Measurements from ENCODE around the gene METTL24.
"Not testable (repeated sequence)": the region's sequence is repeated elsewhere in the genome, so short reads cannot be mapped to it uniquely, and the experiment has no call there.

METTL24 gene

DNA sequence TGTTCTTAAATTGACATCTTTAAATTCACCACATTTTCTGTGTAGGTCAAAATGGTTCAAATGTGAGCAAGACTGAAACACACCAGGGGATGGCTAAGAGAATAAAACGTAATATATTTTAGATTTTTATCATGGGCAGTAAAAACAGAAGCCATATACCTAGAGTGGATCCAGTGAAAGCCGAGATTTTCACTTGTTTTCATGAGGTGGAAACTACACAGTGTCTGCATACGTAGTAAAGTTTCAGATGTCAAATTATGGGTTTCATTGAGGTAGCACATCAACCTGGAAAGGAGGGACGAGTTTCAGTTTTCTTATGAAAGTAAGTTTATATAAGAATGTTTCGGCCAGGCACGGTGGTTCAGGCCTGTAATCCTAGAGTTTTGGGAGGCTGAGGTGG is 25.9 kb downstream of the METTL24 start:
- no peak for DNase-seq

DNA sequence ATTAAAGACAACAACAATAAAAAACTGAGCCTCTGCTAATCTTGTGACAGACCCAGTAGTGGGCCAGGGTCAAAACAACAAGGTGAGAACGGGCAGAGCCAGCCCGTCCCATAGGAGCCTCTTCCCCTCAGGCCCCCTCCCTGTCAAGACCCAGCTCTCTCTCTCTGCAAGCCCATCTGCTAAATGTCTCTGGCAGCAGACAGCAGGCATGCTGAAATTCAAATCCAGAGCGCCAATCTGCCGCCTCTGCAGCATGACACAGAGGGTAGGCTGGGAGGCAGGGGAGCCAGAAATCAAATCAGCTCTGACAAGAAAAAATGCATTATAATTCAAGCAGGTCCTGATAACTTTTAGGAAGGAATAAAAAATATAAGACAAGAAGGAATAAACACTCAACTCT is 26.3 kb downstream of the METTL24 start:
- DNase-seq, result no peak

DNA sequence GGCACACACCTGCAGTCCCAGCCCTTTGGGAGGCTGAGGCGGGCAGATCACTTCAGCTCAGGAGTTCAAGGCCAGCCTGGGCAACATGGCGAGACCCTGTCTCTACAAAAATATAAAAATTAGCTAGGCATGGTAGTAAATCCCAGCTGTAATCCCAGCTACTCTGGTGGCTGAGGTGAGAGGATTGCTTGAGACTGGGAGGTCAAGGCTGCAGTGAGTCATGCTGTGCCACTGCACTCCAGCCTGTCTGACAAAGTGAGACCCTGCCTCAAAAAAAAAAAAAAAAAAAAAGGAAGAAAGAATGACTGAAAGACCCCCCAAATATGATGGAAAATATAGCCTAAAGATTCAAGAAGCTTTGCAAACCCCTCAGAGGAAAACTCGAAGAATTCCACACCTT is 26.8 kb downstream of the METTL24 start:
- no peak for DNase-seq

DNA sequence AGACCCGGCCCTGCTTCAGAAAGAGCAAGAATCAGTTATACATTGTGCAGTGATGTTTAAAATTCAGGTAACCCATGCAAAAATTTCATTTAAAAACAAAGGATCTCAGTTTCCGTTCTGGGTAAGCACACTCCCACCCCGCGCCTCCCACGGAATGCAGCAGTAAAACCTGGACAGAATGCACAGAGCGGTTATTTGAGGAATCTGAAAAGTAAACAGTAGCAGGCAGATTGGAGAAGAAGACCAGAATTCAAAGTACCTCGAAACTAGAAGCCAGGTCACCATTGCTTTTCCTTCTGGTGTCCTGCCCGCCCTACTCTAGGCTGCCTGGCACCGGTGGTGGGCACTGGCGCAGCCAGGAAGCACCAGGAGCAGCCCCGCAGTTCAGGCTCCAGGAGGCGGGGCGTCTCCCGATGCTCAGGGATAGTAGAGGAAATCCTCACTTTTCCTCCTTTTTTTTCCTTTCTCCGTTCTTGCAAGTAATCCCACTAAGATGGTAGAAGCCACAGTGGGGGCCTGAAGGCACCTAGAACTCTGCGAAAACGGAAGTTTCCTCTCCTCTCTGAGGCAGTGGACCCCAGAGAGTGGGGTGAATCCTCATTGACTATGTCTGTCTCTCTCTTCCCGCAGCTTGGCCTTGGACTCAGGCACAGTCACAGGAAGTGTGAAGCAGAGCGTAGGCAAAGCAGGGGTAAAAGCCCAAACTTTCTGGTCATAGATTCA is 28.3 kb downstream of the METTL24 start:
- no peak for DNase-seq

DNA sequence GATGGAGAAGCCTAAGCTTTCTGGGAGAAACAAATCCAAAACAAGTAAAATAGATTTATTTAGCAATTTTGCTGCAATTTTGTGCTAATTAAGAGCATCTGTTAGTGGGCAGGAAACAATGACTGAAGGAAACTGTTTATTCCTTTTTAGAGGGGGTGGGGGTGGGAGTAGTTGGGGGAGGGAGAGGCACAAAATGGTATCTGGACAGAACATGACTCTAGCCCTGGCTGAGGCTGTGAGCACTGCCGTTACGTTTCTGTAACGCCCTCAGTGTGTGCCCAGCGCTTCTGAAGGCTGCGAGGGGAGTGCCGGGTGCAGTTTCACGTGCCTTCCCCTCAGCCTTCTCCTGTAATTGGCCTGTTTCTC is 28.8 kb downstream of the METTL24 start:
- no peak for DNase-seq

DNA sequence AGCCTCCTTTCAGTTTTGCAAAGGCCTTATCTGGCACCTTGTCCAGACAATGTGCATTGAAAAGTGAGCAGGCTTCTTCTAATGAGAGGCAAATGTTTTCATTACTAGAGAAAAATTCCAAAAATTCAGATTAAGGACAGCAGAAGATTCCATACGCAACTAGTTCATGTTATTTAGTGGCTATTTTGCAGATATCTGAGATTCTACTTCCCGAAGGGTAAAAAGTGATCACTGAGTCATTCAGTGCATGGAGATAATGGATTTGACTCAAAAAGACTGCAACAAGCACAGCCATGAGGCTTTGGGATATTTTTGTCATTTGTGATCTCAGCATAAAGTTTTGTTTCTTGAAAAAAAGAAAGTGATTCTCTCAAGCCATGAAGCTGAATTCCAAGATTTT is 29.9 kb downstream of the METTL24 start:
- no peak for DNase-seq

DNA sequence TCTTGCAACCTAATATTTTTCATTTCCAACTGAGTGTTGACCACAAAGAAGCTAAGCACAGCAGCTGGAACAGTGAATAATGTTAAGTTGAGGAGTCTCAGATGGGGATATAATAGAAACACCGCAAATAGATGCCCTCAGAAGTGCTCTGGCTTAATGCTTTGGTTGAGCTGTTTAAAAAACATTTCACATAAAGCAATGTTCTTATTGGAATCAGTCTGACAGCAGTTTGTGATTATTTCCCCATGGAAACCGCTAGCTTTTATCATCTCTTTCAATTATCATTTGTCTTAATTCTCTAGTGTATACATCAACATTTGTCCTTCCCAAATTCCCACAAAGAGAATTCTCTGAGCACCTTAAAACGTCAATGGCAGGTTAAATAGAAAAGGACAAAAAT is 30.8 kb downstream of the METTL24 start:
- no peak for DNase-seq

DNA sequence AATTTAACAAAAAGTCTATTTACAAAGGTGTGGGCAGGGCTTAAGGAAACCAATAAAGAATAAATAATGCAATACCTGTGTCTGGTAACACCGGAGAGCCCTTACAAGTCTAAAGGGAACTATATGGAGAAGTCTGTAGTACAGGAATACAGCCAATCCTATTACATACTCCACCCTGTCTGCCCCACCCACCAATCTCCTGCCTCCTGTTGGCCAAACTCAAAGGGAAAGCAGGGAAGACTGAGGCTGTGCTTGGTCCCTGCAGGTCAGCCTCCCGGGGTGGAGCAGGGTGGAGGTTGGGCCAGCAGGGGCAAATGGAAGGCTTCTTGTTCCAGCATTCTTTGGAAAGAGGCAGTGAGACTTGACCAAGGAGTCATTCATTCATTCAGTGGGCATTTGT is 31.5 kb downstream of the METTL24 start:
- DNase-seq, result no peak

DNA sequence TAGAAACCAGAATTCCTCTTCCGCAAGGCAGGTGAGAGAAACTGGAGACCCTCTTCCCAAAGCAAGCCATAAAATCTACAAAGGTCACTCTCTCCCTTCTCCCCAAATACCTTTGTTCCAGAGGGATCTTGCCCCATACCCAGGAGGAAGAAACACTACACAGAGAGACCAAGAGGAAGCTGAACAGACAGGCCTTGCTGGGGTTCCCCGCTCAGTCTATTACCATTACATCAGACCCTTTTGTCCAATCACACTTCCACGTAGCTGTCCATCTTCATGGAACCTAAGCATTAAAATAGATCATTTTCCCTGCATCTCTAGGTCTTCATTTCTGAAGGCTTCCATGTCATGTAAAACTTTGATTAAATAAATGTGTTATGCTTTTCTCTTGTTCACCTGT is 32.1 kb downstream of the METTL24 start:
- DNase-seq, result no peak

DNA sequence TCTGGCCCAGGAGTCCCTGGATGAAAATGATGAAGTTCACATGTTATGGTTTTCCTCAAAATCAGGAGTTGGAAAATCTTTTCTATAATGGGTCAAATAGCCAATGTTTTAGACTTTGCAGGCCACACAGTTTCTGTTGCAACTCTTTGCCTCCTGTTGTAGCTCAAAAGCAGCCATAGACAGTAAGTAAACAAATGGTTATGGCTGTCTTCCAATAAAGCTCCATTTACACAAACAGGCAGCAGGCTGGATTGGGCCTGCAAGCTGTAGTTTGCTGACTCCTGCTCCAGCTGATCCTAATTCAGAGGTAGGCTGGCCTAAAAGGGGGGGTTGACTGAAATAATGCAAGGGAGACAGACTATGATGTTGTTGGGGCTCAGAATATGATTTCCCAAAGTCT is 33.0 kb downstream of the METTL24 start:
- no peak for DNase-seq

DNA sequence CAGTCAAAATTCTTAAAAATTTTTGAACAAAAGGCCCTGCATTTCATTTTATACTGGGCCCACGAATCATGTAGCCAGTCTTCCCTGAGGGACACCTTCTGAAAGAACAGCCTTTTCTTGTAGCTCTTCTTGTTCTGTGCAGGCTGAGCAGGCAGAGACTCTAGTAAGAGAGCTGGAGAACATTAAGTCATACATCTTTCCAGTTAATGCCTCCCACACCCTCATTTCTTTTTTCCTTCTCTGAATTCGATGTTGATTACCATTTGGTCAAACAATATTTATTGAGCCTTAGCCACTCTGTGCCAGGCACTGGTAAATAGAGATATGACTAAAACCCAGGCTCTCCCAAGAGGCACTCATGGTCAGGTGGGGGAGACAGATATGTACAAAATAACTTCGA is 33.6 kb downstream of the METTL24 start:
- no peak for DNase-seq

DNA sequence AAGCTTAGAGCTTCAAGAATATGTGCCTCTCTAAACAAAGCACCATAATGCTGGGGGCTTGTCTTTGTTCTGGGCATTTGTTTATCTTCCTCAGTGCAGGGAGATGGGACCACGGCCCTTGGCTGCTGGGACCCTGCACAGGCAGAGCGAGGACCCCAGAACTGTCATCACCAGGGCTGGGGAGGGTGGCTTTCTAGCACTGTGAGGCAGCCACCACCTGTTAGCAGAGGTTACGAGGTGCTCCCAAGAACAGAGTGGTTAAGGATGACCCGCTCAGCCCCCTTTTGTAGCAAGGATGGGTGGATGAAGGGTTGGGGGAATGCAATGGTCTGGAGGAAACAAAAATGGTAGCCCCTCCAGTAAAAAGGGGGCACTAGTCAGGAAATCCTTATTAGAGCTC is 34.9 kb downstream of the METTL24 start:
- DNase-seq, result no peak

DNA sequence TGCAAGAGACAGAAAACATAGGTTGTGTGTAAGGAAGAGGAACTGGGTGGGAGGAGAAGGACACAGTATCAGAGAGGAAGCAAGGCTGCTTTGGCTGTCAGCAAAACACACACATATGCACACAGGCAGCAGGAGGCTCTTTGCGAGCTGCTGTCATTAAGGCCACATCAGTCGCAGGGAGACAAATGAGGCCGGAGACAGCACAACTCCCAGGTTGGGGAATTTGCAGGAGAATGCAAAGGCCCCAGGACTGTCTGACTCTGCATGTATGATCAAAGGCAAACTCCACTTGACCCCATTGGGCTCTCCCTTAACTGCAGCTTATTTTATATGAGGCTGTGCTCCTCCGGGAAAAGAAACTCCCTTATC is 35.3 kb downstream of the METTL24 start:
- DNase-seq, result no peak

DNA sequence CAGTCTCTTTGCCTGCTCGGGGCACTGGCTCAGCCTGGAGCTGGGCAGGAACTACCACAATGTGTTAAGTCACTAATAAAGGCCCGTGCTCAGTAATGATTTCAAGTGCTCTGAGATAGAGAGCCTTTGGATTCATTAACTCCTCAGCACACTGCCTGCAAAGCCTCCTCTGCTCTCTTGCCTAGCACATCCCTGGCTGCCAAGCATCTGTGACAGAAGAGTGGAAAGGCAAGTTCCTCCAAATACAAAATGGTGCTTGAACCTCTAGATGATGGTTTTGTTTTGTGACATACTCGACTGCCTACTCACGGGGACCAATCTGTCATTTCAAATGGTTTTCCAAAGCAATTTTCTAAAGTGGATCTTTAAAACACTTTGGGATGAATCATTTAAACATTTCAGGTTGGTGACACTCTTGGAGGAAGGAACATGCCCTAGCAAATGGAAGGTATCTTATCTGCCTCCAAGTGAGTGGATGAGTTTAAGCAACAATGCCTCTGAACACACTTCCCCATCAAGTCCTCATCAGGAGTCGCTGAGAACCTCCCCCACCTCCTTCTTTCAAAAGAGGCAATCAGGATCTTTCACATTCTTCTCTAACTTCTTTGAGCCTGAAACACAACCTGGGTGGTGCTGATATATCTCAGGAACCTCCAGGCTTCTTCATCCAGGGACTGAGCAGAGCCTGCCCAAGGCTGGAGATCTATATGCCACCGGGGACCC is 35.8 kb downstream of the METTL24 start:
- DNase-seq, result no peak

DNA sequence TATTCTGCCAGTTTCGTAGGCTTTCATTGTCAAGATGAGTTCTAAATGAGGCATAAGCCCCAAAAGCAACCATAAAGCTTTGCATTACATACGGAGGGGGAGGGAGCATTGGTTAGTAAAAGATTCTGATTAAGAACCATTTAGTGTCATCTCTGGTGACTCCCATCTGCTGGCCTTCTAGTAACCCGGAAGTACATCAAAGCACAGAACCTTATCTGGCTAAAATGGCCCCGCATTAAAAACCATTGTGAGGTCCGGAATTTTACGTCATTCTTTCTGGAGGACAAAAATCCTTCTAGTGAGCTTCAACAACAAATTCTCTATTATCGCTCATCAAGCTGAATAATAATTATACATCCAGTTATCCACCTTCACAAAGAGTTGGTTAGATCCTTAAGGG is 37.8 kb downstream of the METTL24 start:
- DNase-seq, result no peak

DNA sequence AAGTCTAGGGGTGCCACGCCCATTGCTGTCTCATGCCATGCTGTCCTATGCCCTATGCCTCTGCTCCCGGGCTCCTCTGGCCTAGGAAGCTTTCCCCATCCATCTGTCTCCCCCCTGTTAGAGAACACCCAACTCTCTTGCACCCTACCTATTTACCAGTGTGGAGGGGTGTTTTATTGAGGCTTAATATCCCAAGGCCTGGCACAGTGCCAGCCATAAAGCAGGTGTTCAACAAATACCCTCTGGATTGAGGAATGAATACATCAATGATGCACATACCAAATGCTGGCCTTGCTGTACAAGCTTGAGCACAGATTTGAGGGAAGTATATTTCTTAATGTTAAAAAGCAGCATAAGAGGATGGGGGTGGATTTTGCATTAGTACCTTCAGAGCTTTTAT is 38.3 kb downstream of the METTL24 start:
- no peak for DNase-seq

DNA sequence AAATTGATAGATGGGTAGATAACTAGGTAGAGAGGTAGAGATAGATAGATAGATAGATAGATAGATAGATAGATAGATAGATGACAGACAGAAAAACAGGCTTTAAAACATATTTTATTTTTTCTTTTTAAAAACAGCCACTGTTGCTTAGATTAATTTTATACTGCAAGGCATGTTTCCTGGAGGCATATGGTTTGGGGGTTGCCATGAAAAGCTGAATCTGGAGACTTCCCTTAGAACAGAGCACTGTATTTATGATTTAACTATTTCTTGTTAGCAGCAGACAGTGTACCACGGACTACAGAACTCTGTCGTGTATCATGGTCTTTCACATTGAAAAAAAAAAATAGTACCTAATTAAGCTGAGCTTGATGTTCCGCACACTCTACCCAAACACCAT is 38.8 kb downstream of the METTL24 start:
- DNase-seq, result no peak

DNA sequence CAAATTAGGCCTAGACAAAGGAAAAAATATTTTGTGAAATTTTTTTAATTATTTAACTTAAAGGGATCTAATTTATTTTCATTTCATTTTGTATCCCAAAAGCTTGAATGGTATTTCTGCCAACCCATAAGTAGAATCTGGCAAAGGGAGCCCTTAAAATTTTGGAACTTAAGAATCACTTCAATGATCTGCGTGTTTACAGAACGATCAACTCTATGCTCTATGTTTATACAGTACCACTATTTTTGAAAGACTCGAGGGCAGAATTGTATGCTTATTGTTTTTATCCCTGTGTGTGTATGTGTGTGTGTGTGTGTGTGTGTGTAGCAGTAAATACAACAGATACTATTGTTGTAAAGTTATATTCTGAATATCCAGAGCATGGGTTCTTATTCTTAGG is 39.2 kb downstream of the METTL24 start:
- DNase-seq, result no peak

DNA sequence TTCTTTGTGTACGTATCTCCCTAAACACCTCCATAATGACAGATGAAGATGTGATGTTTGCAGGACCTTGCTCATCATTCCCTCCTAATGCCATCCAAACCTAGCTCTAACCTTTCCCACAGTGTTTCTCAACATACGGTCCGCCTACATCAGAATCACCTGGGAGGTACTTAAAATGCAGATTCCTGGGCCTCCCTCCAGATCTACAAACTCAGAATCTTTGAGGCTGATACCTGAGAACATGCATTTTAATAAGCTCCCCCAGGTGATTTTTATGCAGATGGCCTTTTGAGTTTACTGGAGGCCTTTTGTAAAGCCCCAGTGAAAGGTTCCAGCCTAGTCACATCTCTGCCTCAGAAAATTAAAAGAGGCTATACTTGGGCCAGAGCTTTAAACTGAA is 40.5 kb downstream of the METTL24 start:
- DNase-seq, result no peak

DNA sequence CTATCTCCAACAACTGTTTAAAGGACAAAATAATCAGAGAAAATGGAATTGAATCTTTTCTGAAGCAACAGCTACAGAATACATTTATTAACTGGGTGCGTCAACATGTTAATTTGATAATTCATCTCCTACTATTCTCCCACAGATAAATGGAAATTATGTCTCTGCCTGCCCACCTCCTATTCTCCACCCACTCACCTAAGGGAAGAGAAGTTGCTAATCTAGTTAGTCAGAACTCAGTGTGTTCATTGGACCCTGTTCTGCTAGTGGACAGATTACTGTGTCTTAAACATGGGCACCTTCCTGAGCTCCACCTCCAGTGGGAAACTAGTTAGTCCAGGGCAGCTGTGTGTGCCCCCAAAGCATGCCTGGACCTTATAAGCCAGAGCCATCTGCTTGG is 41.0 kb downstream of the METTL24 start:
- DNase-seq, result no peak

DNA sequence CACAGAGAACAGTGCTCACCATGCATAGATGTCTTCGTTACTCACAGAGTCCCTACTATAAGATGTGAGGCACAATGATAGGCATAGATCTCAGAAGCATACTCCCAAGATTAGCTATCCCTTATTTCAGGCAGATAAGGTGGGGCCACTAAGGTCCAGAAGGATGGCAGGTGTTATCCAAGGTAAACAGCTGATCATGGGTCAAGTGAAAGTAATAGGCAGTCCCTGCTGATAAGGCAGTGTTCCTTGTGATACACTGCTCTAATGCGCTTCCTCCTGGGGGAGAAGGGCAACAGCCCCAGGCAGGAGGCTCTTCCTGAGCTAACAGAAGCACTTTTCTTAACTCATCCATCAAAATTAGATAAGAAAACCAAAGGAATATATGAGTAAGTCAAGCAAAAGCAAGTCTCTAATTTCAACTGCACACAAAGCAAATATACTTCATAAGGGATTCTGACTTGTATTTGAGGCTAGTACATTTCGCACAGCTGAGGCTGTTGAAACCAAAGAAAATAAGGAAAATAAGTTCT is 42.2 kb downstream of the METTL24 start:
- no peak for DNase-seq

DNA sequence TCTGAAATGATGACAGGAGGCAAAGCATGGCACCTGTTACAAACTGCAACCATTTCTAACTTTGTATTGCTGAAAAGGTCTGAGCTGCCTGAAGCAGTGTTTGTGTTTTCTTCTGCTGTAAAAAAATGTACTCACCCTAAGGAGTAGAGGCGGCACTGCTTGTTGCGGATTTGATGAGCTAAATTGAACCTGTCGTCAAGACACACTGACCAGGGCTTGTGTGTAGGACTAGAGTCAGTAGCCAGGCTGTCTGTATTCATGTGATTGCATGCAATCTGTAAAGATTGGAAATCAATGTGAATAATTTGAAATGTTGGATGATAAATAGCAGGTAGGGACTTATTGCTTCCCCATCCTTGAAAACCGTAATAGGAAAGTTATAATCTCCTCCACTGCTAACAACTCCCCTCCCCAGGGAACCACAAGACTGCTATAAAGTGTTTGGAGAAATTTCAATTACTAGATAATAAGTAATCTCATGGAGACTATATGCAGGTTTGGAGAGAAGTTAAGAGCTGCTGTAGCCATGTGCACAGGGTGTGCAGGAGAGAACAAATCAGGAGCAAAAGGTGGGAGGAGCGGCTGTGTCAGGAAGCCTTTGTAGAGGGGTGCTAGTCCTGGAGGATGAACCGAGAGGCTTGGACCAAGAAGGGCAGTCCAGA is 42.8 kb downstream of the METTL24 start:
- DNase-seq, result no peak

DNA sequence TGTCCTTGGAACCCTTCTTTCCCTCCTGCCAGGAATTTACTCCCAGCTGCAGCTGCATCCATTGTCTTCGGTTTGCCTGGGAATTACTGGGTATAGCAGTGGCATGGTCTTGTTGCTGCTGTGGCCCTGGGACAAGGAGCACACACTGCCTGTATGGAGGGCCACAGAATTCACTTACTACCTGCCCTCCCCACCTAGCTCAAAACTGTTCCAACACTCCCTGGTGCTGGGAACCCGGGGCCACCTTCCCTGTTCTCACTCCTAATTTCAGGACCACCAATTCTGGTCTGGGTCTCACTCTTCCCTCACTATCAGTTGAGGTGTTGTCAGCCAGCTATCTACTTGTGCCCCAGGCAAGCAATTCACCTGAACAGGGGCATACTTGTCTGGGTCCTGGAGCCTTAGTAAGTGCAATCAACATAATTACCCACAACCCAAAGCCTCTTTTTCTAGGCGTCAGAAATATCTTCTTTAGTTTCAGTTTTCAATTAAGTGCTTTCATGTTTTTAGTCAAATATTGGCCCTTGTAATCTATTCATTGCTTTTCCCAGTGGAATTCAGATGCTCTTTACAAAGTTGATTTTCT is 47.2 kb downstream of the METTL24 start:
- no peak for DNase-seq

DNA sequence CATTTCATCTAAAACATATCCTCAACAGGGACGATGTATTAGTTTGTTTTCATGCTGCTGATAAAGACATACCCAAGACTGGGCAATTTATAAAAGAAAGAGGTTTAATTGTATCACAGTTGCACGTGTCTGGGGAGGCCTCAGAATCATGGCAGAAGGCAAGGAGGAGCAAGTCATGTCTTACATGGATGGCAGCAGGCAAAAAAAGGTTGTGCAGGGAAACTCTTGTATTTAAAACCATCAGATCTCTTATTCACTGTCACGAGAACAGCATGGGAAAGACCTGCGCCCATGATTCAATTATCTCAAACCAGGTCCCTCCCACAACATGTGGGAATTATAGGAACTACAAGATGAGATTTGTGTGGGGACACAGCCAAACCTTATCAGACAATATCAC is 48.7 kb downstream of the METTL24 start:
- DNase-seq, result not testable (repeated sequence)

Measured in CD4-positive, alpha-beta T cell treated with Interleukin-4 for 4 hours (primary cell).